GM12891 (cell line): ENCODE results near the gene ACSS1.

Experiments used
- DNase-seq: peaks from one replicate; pipeline ENCODE4 v3.0.0; 2011; ENCODE audit warnings: low spot score; ENCODE audit not compliant: insufficient read length
- FAIRE-seq: peaks from 2 replicates; lab custom pipeline; 2011; peaks lifted over from hg19 to GRCh38; lab: Jason Lieb, UNC
- PAX5 ChIP-seq: IDR thresholded peaks from 2 replicates; pipeline ENCODE4 v1.6.1; 2011; ENCODE audit warnings: low read length, moderate library complexity, mild to moderate bottlenecking; ENCODE audit not compliant: insufficient read depth, severe bottlenecking
- POLR2A ChIP-seq: IDR thresholded peaks from 2 replicates; pipeline ENCODE4 v1.6.1; 2011; ENCODE audit warnings: low read depth, low read length, control low read depth
- POLR2AphosphoS5 ChIP-seq: IDR thresholded peaks from 2 replicates; pipeline ENCODE4 v1.6.1; 2011; ENCODE audit warnings: low read depth, low read length, control low read depth
- POU2F2 ChIP-seq: IDR thresholded peaks from 2 replicates; pipeline ENCODE4 v1.6.1; 2011; ENCODE audit warnings: low read depth, mild to moderate bottlenecking, control low read depth, low read length, moderate library complexity
- SPI1 ChIP-seq: IDR thresholded peaks from 2 replicates; pipeline ENCODE4 v1.6.1; 2011; ENCODE audit warnings: low read depth, low read length, control low read depth
- TAF1 ChIP-seq: IDR thresholded peaks from 2 replicates; pipeline ENCODE4 v1.6.1; 2011; ENCODE audit warnings: low read depth, low read length, control low read depth

The ACSS1 gene

DNA sequence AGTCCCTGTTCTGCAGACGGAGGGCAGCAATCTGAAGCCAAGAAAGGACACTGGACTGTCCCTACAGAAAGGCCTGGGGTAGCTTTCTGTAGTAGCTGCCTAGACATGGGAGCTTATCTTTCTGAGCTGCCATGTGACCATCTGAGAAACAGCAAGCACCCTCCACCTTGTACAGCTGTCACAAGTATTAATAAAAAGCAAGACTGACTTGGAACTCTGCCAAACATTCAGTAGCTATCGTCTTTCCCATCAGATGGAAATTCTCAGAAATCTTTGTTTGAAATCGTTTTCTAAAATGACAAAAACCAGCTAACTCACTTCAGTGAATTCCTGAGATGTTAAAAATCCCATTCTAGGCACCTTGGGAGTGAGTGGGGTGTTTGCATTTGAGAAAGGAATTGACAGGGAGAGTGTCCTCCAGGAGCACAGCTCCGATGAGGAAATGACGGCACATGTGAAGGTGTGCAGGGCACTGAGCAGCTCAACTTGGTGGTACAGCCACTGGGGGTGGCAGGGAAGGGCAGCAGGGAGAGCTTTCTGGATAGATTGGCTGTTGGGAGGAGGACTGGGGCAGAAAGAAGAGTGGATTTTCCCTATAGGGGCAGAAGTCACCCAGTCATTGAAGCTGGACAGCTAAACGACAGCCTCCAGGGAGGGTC is 24.5 kb downstream of the ACSS1 start:
- DNase-seq, result no peak
- no peak for TF ChIP-seq PAX5
- no peak for TF ChIP-seq POLR2AphosphoS5
- TF ChIP-seq TAF1, result no peak
- TF ChIP-seq SPI1, result no peak
- no peak for TF ChIP-seq POU2F2
- TF ChIP-seq POLR2A, result no peak
- no peak for FAIRE-seq

DNA sequence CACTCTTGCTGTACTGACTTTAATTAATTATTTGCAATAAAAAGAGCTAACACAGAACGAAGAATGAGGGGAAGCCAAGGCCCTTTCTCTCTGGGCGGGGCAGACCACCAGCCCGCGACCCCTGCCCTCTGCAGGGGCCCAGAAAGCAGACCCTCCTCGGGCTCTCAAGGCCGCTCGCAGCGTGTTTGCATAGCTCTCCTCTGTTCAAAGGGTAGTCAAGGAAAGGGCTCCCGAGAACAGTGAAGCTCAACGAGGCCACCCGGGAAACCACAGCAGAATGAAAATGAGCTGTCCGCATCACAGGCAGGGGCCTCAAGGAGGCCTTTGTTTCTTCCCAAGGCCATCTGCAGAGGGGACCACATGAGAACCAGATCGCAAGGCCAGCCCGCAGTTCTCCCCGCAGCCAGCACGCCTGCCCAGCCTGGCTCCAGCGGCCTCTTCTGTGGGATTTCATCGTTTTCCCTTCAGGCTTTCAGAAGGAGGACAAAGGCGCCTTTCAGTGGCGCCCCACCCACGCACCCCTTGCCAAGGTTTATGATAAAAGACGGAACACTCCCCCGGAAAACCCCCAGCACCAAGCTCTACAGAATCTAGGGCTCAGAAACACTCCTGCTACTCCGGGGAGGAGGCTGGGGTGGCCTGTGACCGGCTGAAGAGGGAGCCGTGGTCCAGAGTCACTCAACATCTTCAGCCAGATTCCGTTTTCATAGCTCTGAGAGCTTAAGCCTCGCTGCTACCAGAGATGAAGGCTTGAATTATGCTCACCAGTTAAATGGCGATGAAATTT is 25.3 kb downstream of the ACSS1 start:
- DNase-seq, result no peak
- TF ChIP-seq POU2F2 (no peak), TAF1 (no peak), SPI1 (no peak), POLR2A (no peak), PAX5 (no peak), POLR2AphosphoS5 (no peak)
- FAIRE-seq, result no peak

DNA sequence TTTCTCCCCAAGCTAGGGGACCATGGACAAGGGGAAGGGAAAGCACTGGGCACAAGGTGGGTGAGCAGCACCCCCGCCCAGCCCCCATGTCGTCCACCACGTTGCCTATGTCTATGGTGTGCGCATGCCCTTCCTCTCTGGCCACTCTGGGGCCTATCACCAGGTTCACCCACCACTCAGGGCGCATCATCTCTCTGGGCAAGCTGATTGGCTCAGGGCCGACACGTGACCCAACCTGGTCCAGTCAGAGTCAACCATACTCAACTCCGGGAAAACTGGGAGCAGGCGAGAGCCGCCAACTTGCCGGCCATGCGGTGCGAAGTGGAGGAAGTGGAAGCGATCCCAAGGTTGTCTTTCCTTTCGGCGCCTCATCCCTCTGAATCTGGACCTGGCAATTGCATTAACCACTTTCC is 25.9 kb downstream of the ACSS1 start:
- DNase-seq (no peak), FAIRE-seq (no peak)
- TF ChIP-seq PAX5 (no peak), POU2F2 (no peak), TAF1 (no peak)

DNA sequence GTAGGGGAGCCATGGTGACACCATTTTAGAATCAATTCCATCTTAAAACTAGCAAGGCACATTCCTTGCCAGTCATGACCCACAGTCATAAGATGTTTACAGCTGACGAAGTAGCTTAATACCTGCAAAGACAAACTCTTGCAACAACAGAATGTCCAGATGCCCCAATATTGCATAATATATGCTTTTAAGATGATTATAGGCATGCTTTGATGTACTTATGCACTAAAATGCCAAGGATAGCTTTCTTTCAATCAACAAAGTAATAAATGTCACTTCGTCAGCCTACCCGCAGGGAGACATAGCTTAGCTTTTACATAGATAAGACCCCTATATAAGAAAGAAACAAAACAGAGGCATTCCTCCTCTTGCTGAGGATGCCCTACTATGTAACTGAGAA is 26.7 kb downstream of the ACSS1 start:
- TF ChIP-seq POLR2AphosphoS5 (no peak), POU2F2 (no peak), TAF1 (no peak), POLR2A (no peak), SPI1 (no peak), PAX5 (no peak)
- no peak for DNase-seq

DNA sequence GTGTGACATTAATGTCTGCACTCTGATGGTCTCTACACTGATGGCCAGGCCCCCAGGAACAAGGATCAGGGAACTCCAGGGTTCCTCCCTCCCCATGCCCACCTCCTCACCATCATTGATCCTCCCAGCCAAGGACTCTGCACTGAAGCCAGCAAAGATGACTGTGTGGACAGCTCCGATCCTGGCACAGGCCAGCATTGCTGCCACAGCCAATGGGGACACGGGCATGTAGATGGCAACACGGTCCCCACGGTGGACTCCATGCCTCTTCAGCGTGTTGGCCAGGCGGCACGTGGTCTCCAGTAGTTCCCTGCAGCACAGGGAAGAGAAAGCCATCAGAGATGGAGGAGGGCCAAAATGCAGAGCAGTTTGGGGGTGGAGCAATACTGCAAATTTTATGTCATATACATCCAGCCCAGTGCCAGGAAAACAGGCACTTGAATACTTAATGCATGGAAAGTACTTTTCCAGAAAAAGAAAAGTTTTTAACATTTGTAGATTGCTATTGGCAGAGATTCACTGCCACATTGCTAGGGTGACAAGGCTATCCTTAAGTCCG is 27.2 kb downstream of the ACSS1 start:
- TF ChIP-seq TAF1, result no peak
- no peak for TF ChIP-seq SPI1
- no peak for TF ChIP-seq POLR2AphosphoS5
- no peak for TF ChIP-seq POU2F2
- no peak for TF ChIP-seq PAX5
- no peak for FAIRE-seq
- no peak for DNase-seq

More for the DNA sequence above, 26.7 kb downstream of the ACSS1 start:
- no peak for FAIRE-seq

DNA sequence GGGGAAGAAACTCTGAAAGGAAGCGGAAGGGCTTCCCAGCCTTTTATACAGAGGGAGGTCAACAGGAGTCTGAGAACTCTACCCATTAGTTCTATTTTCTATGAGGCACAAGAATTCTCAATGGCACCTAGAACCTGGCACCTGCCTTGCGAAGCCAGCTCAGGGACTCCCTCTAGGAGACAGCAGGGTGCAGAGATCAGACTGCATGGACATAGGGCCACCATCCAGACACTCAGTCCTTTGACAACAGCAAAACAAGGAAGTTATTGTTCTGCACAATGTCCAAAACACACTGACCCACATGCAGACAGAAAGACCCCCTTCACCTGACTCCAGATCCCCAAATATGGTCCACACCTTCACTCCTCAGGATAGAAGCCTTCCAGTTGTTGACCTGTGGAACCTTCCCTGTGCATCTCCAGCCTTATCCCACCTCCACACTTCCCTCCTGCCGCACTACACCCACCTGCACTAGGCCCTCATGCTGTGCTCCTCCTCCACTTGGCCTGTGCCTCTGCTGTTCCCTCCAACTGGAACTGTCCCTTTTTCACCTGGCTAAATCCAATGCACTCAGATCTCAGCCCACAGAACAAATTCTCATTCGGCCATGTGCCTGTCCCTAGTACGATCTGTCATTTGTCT is 27.8 kb downstream of the ACSS1 start:
- DNase-seq (no peak), FAIRE-seq (no peak)
- TF ChIP-seq PAX5 (no peak), POLR2AphosphoS5 (no peak), POLR2A (no peak), TAF1 (no peak), POU2F2 (no peak), SPI1 (no peak)

DNA sequence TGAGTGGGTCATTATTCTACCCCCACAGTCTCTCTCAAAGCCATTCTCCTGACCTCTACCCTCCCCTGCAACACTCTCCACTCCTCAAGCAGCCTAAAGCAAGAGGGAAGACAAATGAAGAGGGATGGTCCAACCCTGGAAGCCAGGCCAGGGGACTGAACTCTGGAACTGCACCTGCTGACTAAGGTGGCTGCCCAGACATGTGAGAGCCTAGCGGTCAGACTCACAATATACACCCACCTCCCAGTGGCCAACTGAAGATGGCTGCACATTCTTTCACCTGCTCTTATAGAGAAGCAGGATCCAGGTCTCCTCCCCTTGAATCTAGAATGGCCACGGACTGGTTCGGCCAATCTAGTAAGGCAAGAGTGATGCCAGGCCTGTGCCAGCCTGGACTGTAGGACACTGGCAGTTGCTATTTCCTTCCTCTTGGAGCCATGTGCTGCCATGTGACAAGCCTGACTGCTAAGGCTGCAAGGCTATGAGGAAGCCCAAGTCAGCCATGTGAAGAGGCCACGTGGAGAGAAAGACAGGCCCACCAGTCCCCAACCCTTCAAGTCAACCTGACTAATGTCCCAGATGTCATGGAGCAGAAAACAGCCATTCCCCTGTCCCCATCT is 31.8 kb downstream of the ACSS1 start:
- DNase-seq (no peak), FAIRE-seq (no peak)
- TF ChIP-seq POLR2A, result no peak
- TF ChIP-seq PAX5, result no peak
- no peak for TF ChIP-seq SPI1
- TF ChIP-seq POU2F2, result no peak
- no peak for TF ChIP-seq TAF1
- TF ChIP-seq POLR2AphosphoS5, result no peak

DNA sequence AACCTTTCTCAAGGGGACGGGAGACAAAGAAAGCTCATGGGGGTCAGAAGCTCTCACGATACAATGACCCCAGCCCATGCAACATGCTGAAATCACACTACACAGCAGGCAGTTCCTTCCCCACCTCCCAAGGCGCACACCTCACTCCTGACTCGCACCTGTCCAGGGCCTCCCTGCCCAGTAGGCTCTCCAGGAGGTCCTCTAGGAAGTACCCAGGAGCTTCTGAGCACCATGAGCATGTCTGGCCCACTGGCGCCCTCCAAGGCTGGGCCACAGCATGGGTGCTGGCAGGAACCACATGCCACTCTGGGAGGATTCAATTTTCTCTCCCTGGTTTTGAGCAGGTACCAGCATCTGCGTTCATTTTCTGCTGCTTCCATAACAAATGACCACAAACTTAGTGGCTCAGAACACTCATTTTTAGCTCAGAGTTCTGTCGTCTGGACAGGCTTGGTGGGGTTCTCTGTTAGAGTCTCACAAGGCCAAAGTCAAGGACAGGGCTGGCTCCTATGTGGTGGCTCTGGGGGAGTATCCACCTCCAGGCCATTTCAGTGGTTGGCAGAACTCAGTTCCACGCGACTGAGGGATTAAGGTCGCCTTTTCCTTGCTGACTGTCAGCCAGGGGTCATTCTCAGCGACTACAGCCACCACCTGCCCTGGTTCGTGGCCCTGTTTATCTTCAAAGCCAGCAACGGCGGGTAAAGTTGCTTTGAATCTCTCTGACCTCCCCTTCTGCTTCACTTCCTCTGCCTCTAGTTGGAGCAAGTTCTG is 32.7 kb downstream of the ACSS1 start:
- FAIRE-seq (no peak), DNase-seq (no peak)
- no peak for TF ChIP-seq PAX5
- TF ChIP-seq POU2F2, result no peak
- no peak for TF ChIP-seq SPI1
- no peak for TF ChIP-seq POLR2A
- no peak for TF ChIP-seq TAF1
- no peak for TF ChIP-seq POLR2AphosphoS5

DNA sequence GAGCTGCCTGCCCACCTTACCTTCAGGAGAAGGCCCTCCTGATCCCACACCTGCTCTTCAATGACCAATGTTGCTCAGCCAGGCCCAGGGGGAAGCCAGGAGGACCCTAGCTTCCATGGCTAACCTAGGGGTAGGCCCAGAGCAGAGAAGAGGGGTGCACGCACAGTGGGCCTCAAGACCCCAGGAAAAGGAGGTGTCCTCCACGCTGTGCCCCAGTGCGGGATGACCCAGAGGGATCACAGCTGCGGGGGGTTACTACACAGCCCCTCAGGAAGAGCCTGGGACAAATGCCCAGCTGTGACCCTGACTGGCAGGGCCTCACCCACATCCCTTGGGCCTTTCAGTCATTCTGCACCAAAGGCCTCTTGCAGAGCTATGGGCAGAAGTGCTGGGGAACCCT is 33.8 kb downstream of the ACSS1 start:
- TF ChIP-seq TAF1, result no peak
- TF ChIP-seq POLR2A, result no peak
- DNase-seq (no peak), FAIRE-seq (no peak)
